Uterus (tissue), 4 donors: ENCODE data around the gene ARHGEF11. TPM values are rescaled to one million over a fixed set of nuclear protein-coding genes. Genes with fewer than 3 reads are reported as not detected.

Experiments used
- DNase-seq, 2 donors: peaks; one replicate each; pipeline ENCODE4 v3.0.0-alpha.2; 2019 to 2020
- H3K27ac ChIP-seq, 2 donors: fragments of 200-600 bp; sonication (generic); 1 replicate in 1 of 2; 2 replicates in 1 of 2; pipeline ENCODE4 v1.5.1; 2016 to 2018
- H3K27me3 ChIP-seq, 2 donors: fragments of 200-600 bp; sonication (generic); one replicate each; pipeline ENCODE4 v1.5.1; 2018 to 2019; ENCODE audit warnings: control low read depth in 1 of 2
- H3K36me3 ChIP-seq, 2 donors: fragments of 200-600 bp; sonication (generic); one replicate each; pipeline ENCODE4 v1.5.1; 2019; ENCODE audit warnings: control low read depth in 1 of 2
- H3K4me1 ChIP-seq, 2 donors: fragments of 200-600 bp; sonication (generic); one replicate each; pipeline ENCODE4 v1.5.1; 2018 to 2019; ENCODE audit warnings: control low read depth in 1 of 2
- H3K4me3 ChIP-seq, 2 donors: fragments of 200-600 bp; sonication (generic); 1 replicate in 1 of 2; 2 replicates in 1 of 2; pipeline ENCODE4 v1.5.1; 2018 to 2019; ENCODE audit warnings: mild to moderate bottlenecking in 1 of 2
- H3K9me3 ChIP-seq, 2 donors: fragments of 200-600 bp; sonication (generic); one replicate each; pipeline ENCODE4 v1.5.1; 2019; ENCODE audit warnings: control low read depth in 1 of 2
- POLR2A ChIP-seq, 2 donors: fragments of 450-650 bp; IDR thresholded peaks; one replicate each; pipeline ENCODE4 v1.6.1; 2016; ENCODE audit warnings: antibody characterized with exemption in 2 of 2, mild to moderate bottlenecking in 1 of 2, moderate library complexity in 1 of 2
- intact Hi-C: fragments of 100-400 bp; cut with DNase I; formaldehyde crosslinking; loops from one replicate; pipeline ENCODE4 v1.15.1; 2023; ENCODE audit warnings: low total_unique reads
- total RNA-seq, 4 donors: library from RNA; depleted of rRNA in 3 of 4; stranded (reverse); fragments of >200 nt in 3 of 4; gene quantifications; one replicate each; pipeline versions ENCODE4 v1.1.0 to v1.2.4, GENCODE V29; 2014 to 2023
- TF ChIP-seq, protein P1 (sequence below), 4 experiments: fragments of 200-600 bp in 2 of 4; fragments of 450-650 bp in 2 of 4; sonication (generic) in 2 of 4; IDR thresholded peaks; one replicate each; pipeline ENCODE4 v1.5.1; 2016 to 2019; ENCODE audit warnings: antibody characterized with exemption in 4 of 4, mild to moderate bottlenecking in 2 of 4, moderate library complexity in 1 of 4
- donor health status: DM: yes; HTN: yes; CAD: no.

Gene ARHGEF11
- total RNA-seq, 4 donors from 2014 or later: 28.2 to 65.3 (median 40.5) TPM

DNA sequence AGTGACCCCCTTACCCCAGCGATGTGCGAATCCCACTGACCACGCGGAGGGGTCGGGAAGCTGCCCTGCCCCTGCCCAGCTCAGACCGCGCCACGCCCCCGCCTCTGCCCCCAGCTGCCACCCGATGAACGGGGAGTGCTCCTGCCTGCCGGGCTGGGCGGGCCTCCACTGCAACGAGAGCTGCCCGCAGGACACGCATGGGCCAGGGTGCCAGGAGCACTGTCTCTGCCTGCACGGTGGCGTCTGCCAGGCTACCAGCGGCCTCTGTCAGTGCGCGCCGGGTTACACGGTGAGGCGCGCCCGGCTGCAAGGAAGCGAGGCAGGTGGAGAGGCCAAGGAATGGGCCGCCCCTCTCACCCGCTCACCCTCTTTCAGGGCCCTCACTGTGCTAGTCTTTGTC, 137.0 kb downstream of the ARHGEF11 start:
- no peak for DNase-seq
- H3K27me3 ChIP-seq: no peaks in the 10 kb centered on the region
- H3K4me1 ChIP-seq: no peaks in the 10 kb centered on the region
- H3K4me3 ChIP-seq: no peak overlapping the region
- no peaks in the 10 kb centered on the region for H3K9me3 ChIP-seq
- TF ChIP-seq POLR2A (IDR thresholded peaks at IDR 0.05): no peak
- TF ChIP-seq, protein P1, sequence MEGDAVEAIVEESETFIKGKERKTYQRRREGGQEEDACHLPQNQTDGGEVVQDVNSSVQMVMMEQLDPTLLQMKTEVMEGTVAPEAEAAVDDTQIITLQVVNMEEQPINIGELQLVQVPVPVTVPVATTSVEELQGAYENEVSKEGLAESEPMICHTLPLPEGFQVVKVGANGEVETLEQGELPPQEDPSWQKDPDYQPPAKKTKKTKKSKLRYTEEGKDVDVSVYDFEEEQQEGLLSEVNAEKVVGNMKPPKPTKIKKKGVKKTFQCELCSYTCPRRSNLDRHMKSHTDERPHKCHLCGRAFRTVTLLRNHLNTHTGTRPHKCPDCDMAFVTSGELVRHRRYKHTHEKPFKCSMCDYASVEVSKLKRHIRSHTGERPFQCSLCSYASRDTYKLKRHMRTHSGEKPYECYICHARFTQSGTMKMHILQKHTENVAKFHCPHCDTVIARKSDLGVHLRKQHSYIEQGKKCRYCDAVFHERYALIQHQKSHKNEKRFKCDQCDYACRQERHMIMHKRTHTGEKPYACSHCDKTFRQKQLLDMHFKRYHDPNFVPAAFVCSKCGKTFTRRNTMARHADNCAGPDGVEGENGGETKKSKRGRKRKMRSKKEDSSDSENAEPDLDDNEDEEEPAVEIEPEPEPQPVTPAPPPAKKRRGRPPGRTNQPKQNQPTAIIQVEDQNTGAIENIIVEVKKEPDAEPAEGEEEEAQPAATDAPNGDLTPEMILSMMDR (IDR thresholded peaks at IDR 0.05): no peak
- H3K27ac ChIP-seq: no peak overlapping the region
- H3K36me3 ChIP-seq: no peaks in the 10 kb centered on the region
- intact Hi-C loops: no loop called here

DNA sequence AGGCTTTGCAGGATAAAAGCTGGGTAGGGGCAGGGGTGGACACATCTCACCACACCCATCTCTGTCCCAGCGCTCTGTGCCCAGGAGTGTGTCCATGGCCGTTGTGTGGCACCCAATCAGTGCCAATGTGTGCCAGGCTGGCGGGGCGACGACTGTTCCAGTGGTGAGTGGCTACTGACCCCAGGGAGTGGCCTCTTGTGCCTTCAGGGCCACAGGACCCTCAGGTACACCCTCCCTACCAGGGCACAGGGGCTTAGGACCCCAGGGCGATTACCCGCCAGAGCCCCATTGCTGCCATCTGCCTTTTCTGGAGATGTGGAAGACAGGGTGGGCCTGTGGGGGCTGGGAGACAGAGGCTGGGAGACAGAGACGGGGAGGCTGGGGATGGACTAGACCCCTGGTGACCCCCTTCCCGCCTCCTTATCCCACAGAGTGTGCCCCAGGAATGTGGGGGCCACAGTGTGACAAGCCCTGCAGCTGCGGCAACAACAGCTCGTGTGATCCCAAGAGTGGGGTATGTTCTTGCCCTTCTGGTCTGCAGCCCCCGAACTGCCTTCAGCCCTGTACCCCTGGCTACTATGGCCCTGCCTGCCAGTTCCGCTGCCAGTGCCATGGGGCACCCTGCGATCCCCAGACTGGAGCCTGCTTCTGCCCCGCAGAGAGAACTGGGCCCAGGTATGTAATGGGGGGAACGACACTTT, 139.2 kb downstream of the ARHGEF11 start:
- Histone ChIP-seq H3K4me3 (no peak overlapping the region), H3K36me3 (no peaks in the 10 kb centered on the region), H3K9me3 (no peaks in the 10 kb centered on the region), H3K4me1 (no peaks in the 10 kb centered on the region), H3K27ac (no peak overlapping the region), H3K27me3 (no peaks in the 10 kb centered on the region)
- intact Hi-C loops: no loop called here
- no peak for TF ChIP-seq POLR2A (IDR thresholded peaks at IDR 0.05)
- TF ChIP-seq, protein P1 (IDR thresholded peaks at IDR 0.05): no peak
- no peak for DNase-seq

DNA sequence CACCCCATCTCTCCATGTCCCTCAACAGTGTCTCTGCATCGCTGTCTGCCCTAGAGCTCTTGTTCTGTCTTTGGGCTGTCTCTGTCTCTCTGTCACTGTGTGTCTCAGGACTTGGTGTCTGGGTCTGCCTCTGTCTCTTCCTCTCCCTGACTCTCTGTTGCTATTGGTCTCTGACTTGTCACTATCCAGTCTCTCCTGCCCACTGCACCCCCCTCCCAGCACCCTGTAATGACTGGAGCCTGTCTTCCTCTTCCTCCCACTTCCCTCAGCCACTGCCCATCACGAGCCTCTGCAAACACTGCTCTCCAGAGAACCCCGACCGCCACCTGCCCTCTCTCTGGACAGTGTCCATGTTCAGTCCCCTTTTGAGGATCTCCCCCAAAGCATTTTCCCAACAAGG, 139.9 kb downstream of the ARHGEF11 start:
- intact Hi-C loops: no loop called here
- DNase-seq: no peak
- TF ChIP-seq POLR2A (IDR thresholded peaks at IDR 0.05): no peak
- TF ChIP-seq, protein P1 (IDR thresholded peaks at IDR 0.05): no peak
- Histone ChIP-seq H3K4me3 (no peak overlapping the region), H3K27me3 (no peaks in the 10 kb centered on the region), H3K4me1 (no peaks in the 10 kb centered on the region), H3K9me3 (no peaks in the 10 kb centered on the region), H3K36me3 (no peaks in the 10 kb centered on the region), H3K27ac (no peak overlapping the region)

DNA sequence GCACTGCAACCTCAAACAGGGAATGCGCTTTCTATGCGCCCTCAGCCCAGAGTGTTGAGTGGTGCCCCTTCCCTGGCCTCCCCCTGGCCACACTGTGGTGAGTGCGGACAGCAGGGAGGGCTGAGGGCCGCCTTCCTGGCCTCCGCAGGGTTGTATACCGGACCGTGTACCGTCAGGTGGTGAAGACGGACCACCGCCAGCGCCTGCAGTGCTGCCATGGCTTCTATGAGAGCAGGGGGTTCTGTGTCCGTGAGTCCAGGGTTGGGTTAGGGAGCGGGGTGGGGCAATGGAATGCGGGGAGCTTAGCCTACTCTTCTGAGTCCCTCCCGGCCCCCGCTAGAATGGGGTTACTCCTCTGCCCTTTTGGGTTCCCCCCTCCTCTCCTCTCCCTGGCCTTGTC, 140.4 kb downstream of the ARHGEF11 start:
- no peak overlapping the region for H3K27ac ChIP-seq
- no peaks in the 10 kb centered on the region for H3K9me3 ChIP-seq
- no peaks in the 10 kb centered on the region for H3K4me1 ChIP-seq
- intact Hi-C loops: no loop called here
- no peak for DNase-seq
- no peaks in the 10 kb centered on the region for H3K36me3 ChIP-seq
- no peak overlapping the region for H3K4me3 ChIP-seq
- H3K27me3 ChIP-seq: no peaks in the 10 kb centered on the region
- no peak for TF ChIP-seq POLR2A (IDR thresholded peaks at IDR 0.05)
- TF ChIP-seq, protein P1 (IDR thresholded peaks at IDR 0.05): no peak

DNA sequence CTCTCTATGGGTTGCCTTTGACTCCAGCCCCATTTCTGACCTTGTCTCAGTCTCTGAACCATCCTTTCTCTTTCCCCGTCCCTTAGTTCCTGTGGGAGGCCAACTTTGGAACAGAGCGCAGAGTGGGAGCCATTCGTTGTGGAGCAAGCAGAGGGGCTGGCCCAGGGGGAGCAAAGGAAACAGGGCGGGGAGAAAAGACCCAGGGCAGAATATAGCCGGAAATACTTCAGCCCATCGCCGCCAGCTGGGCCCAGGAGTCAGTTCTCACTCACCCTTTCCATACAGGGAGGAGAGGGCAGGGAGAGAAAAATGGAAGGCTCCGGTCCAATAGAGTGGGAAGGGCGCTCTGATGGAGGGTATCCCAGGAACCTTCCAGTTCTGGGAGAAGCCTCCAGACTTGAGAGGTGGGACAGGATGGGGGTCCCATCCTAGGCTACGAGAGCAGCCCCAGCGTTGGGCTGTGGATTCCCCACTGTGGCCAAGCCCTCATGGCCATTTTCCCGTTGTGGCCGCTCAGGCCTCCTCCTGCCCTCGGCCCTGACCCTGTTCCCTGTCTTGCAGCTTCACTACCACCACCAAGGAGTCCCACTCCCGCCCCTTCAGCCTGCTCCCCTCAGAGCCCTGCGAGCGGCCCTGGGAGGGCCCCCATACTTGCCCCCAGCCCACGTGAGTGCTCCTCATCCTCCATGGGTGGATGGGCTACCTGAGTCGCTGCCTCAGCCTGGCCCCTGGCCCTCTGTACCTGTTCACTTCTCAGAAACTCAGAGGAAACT, 141.2 kb downstream of the ARHGEF11 start:
- no peaks in the 10 kb centered on the region for H3K9me3 ChIP-seq
- TF ChIP-seq, protein P1 (IDR thresholded peaks at IDR 0.05): no peak
- TF ChIP-seq POLR2A (IDR thresholded peaks at IDR 0.05): no peak
- H3K36me3 ChIP-seq: no peaks in the 10 kb centered on the region
- H3K4me3 ChIP-seq: no peak overlapping the region
- peaks cover 0 to 3% of the 10 kb centered on the region in 2 donors for H3K4me1 ChIP-seq
- DNase-seq: no peak
- no peaks in the 10 kb centered on the region for H3K27me3 ChIP-seq
- intact Hi-C loops: no loop called here
- peak overlapping the region in 1 of 2 donors; percentile 64 for H3K27ac ChIP-seq
